Esophagus squamous epithelium (tissue), 5 donors: ENCODE results near the gene TPO. TPM values are rescaled to one million over a fixed set of nuclear protein-coding genes. Genes with fewer than 3 reads are reported as not detected.

Source experiments
- DNase-seq: peaks from one replicate; lab custom pipeline; 2025; lab: John Stamatoyannopoulos, UW
- H3K27ac ChIP-seq, 4 donors: fragments of 200-600 bp; sonication (generic); one replicate each; pipeline ENCODE4 v1.5.1; 2016 to 2019; ENCODE audit warnings: mild to moderate bottlenecking in 1 of 4
- H3K27me3 ChIP-seq, 4 donors: fragments of 200-600 bp; sonication (generic); 1 replicate in 3 of 4; 2 replicates in 1 of 4; pipeline versions ENCODE4 v1.5.1 to v1.6.0; 2017 to 2021; ENCODE audit warnings: antibody characterized with exemption in 1 of 4
- H3K36me3 ChIP-seq, 3 donors: fragments of 200-600 bp; sonication (generic); one replicate each; pipeline ENCODE4 v1.5.1; 2016 to 2019
- H3K4me1 ChIP-seq, 3 donors: fragments of 200-600 bp; sonication (generic); one replicate each; pipeline ENCODE4 v1.5.1; 2017 to 2019
- H3K4me3 ChIP-seq, 4 donors: fragments of 200-600 bp; sonication (generic); 1 replicate in 3 of 4; 2 replicates in 1 of 4; pipeline ENCODE4 v1.5.1; 2016 to 2019; ENCODE audit warnings: mild to moderate bottlenecking in 2 of 4, moderate library complexity in 1 of 4
- H3K9me3 ChIP-seq, 3 donors: fragments of 200-600 bp; sonication (generic); one replicate each; pipeline ENCODE4 v1.5.1; 2016 to 2019
- CTCF ChIP-seq, 6 experiments: fragments of 450-650 bp in 4 of 6; fragments of 200-600 bp in 2 of 6; sonication (generic) in 2 of 6; IDR thresholded peaks; one replicate each; pipeline ENCODE4 v1.5.1; 2016 to 2019; ENCODE audit warnings: antibody characterized with exemption in 6 of 6, mild to moderate bottlenecking in 4 of 6, moderate library complexity in 4 of 6
- POLR2A ChIP-seq, 4 donors: fragments of 450-650 bp; IDR thresholded peaks; one replicate each; pipeline ENCODE4 v1.6.1; 2017; ENCODE audit warnings: antibody characterized with exemption in 4 of 4, mild to moderate bottlenecking in 4 of 4, moderate library complexity in 3 of 4
- WGBS, 2 donors: methylation state at CpG; one replicate each; pipeline ENCODE4 v1.1.5; 2018; 5-methylcytosine and 5-hydroxymethylcytosine counted together
- intact Hi-C: fragments of 100-400 bp; cut with DNase I; formaldehyde crosslinking; loops from one replicate; pipeline ENCODE4 v1.15.0; 2022
- total RNA-seq, 4 donors: library from RNA; depleted of rRNA; stranded (reverse); fragments of >200 nt; gene quantifications; one replicate each; pipeline ENCODE4 v1.1.0, GENCODE V29; 2016
- donor health status: DM: yes; HTN: yes; CAD: no.

TPO gene
- total RNA-seq, 4 donors from 2014 or later, result 0.31 to 4.6 (median 2.7) TPM

GRCh38 chr2:1582891-1583341 is 169.7 kb downstream of the TPO start:
- no peak for DNase-seq
- Histone ChIP-seq H3K27ac (no peak overlapping the region), H3K4me1 (no peaks in the 10 kb centered on the region), H3K36me3 (no peaks in the 10 kb centered on the region), H3K4me3 (no peak overlapping the region), H3K9me3 (no peaks in the 10 kb centered on the region), H3K27me3 (peaks cover 0 to 63% (median 0%) of the 10 kb centered on the region in 4 donors)
- TF ChIP-seq CTCF (IDR thresholded peaks at IDR 0.05) (no peak), POLR2A (IDR thresholded peaks at IDR 0.05) (no peak)
- WGBS, 2 donors, result 59 to 77% methylated on average over 15 to 20 of the region's 22 CpGs
- intact Hi-C loops, result no loop called here

- WGBS, 2 donors, result 79 to 82% methylated on average over 4 to 7 of the region's 21 CpGs
- Histone ChIP-seq H3K27ac (no peak overlapping the region), H3K4me3 (no peak overlapping the region), H3K4me1 (no peaks in the 10 kb centered on the region), H3K9me3 (no peaks in the 10 kb centered on the region), H3K36me3 (no peaks in the 10 kb centered on the region), H3K27me3 (peaks cover 0 to 68% (median 0%) of the 10 kb centered on the region in 4 donors)
- no peak for DNase-seq
- no peak for TF ChIP-seq POLR2A (IDR thresholded peaks at IDR 0.05)
- intact Hi-C loops, result no loop called here
Measured at GRCh38 chr2:1584051-1584531, 170.8 kb downstream of the TPO start.

GRCh38 chr2:1584691-1585485 is 171.6 kb downstream of the TPO start:
- Histone ChIP-seq H3K4me1 (no peaks in the 10 kb centered on the region), H3K27ac (no peak overlapping the region), H3K27me3 (peaks cover 0 to 76% (median 0%) of the 10 kb centered on the region in 4 donors), H3K9me3 (no peaks in the 10 kb centered on the region), H3K36me3 (no peaks in the 10 kb centered on the region), H3K4me3 (no peak overlapping the region)
- WGBS, 2 donors, result 61 to 89% methylated on average over 9 to 15 of the region's 18 CpGs
- intact Hi-C loops, result no loop called here
- TF ChIP-seq CTCF (IDR thresholded peaks at IDR 0.05) (no peak), POLR2A (IDR thresholded peaks at IDR 0.05) (no peak)
- DNase-seq, result no peak

- WGBS, 2 donors, result 100% methylated on average over 2 of the region's 17 CpGs; no CpG with 5 or more reads in 1 of the 2 donors
Measured at GRCh38 chr2:1585635-1586034, 172.4 kb downstream of the TPO start.

GRCh38 chr2:1586251-1586922 is 173.1 kb downstream of the TPO start:
- TF ChIP-seq CTCF (IDR thresholded peaks at IDR 0.05) (no peak), POLR2A (IDR thresholded peaks at IDR 0.05) (no peak)
- 60 to 82% methylated on average over 9 to 10 of the region's 14 CpGs for WGBS, 2 donors
- H3K36me3 ChIP-seq, result no peaks in the 10 kb centered on the region
- H3K4me1 ChIP-seq, result peaks cover 0 to 6% (median 0%) of the 10 kb centered on the region in 3 donors
- H3K27me3 ChIP-seq, result peaks cover 0 to 80% (median 0%) of the 10 kb centered on the region in 4 donors
- H3K9me3 ChIP-seq, result no peaks in the 10 kb centered on the region
- H3K4me3 ChIP-seq, result no peak overlapping the region
- no peak overlapping the region for H3K27ac ChIP-seq
- no peak for DNase-seq
- intact Hi-C loops, result no loop called here

More at GRCh38 chr2:1585635-1586034, 172.4 kb downstream of the TPO start:
- Histone ChIP-seq H3K36me3 (no peaks in the 10 kb centered on the region), H3K27me3 (peaks cover 0 to 80% (median 0%) of the 10 kb centered on the region in 4 donors), H3K4me1 (no peaks in the 10 kb centered on the region), H3K4me3 (no peak overlapping the region), H3K9me3 (no peaks in the 10 kb centered on the region), H3K27ac (no peak overlapping the region)
- no peak for DNase-seq
- intact Hi-C loops, result no loop called here
- no peak for TF ChIP-seq CTCF (IDR thresholded peaks at IDR 0.05)
- no peak for TF ChIP-seq POLR2A (IDR thresholded peaks at IDR 0.05)
